Loucy (cell line): Measurements from ENCODE around the gene POU2F3.

Experiments used
- CTCF ChIP-seq: fragments of 200-600 bp; sonication (generic); conservative IDR thresholded peaks from 2 replicates; pipeline ENCODE4 v1.5.1; 2014; ENCODE audit warnings: mild to moderate bottlenecking, antibody characterized with exemption, low read length
- EZH2phosphoT487 ChIP-seq: fragments of 200-600 bp; IDR thresholded peaks from 2 replicates; pipeline ENCODE4 v1.6.1; 2018; ENCODE audit warnings: antibody characterized with exemption, mild to moderate bottlenecking, moderate library complexity, borderline replicate concordance

- TF ChIP-seq CTCF (no peak), EZH2phosphoT487 (no peak)
Observed at GRCh38 chr11:120316880-120317688, 77.1 kb downstream of the POU2F3 start.
